ENCODE results near the gene RTF2. TPM values are rescaled to one million over a fixed set of nuclear protein-coding genes. Genes with fewer than 3 reads are reported as not detected.

Gene RTF2
- total RNA-seq (10 to 100 TPM; 55.8 to 69.7 (median 64.8) TPM), total RNA-seq (40.7 to 77.7 (median 57.1) reads per million in 29 experiments)
- 77.5 TPM for total RNA-seq (2013)

- ChIA-PET CTCF (interaction anchor here in 1 of 2 donors (0.6 to 2.2 kb wide), 5 partner anchors 27 to 76 kb away, joined by 3 to 11 read pairs (median 3); partner anchors contain the start of genes AURKA, CASS4 and CSTF1), POLR2A (interaction anchor here (0.6 to 1.6 kb wide), 4 partner anchors 55 to 74 kb away, joined by 3 to 10 read pairs (median 5); partner anchors contain the start of gene CASS4 (in 2 of the 2))
- H3K9me3 Mint-ChIP-seq, result no peaks in the 10 kb centered on the region
- Histone ChIP-seq H3K27ac (ENCODE audit: low read length) (peak within 1 kb of the TSS; percentile 93), H3K36me3 (ENCODE audit: control insufficient read depth in 2 of 2, extremely low read depth in 1 of 2, insufficient read depth in 1 of 2, low read length in 1 of 2) (peaks cover 3 to 9% of the 10 kb centered on the region in 2 donors), H3K4me3 (ENCODE audit: control insufficient read depth in 1 of 2, extremely low read depth in 1 of 2, low read length in 1 of 2) (peak within 1 kb of the TSS; percentile 94), H3K9me3 (no peaks in the 10 kb centered on the region), H3K27me3 (replicated peaks in 1 of 2; ENCODE audit: control insufficient read depth in 2 of 2, extremely low read depth in 1 of 2, insufficient read depth in 2 of 2, low read length in 1 of 2) (no peaks in the 10 kb centered on the region), H3K4me1 (ENCODE audit: control insufficient read depth in 1 of 2, extremely low read depth in 1 of 2, insufficient read depth in 2 of 2, low read length in 2 of 2) (peaks cover 15 to 36% of the 10 kb centered on the region in 2 experiments)
- peaks cover 9% of the 10 kb centered on the region for H3K36me3 Mint-ChIP-seq
- ATAC-seq (replicated peaks in 1 of 4), result peak; percentile 98 to 100 (median 99)
- H3K4me3 Mint-ChIP-seq, result peak within 1 kb of the TSS; percentile 98 to 100 (median 99)
- WGBS (ENCODE audit: insufficient coverage), result under 1% methylated on average over 45 of the region's 55 CpGs
- no peaks in the 10 kb centered on the region for H3K27me3 Mint-ChIP-seq
- H3K27ac Mint-ChIP-seq, result peak within 1 kb of the TSS; percentile 98 to 99
- peaks cover 43 to 58% (median 43%) of the 10 kb centered on the region in 3 donors for H3K4me1 Mint-ChIP-seq
- peak; percentile 83 to 98 (median 93) for DNase-seq
These were observed at the start of gene RTF2 for GRCh38 chr20:56468316-56469076. TSS of gene RTF2 (plus strand) at chr20:56468627. CDS start at chr20:56468698, 71 bp downstream.

GRCh38 chr20:56420028-56420427, 48.4 kb upstream of the RTF2 start:
- peaks cover 72 to 79% (median 78%) of the 10 kb centered on the region in 3 donors for H3K4me1 Mint-ChIP-seq
- Histone ChIP-seq H3K27me3 (replicated peaks in 1 of 2; ENCODE audit: control insufficient read depth in 2 of 2, extremely low read depth in 1 of 2, insufficient read depth in 2 of 2, low read length in 1 of 2) (no peaks in the 10 kb centered on the region), H3K4me3 (ENCODE audit: control insufficient read depth in 1 of 2, extremely low read depth in 1 of 2, low read length in 1 of 2) (no peak overlapping the region), H3K36me3 (ENCODE audit: control insufficient read depth in 2 of 2, extremely low read depth in 1 of 2, insufficient read depth in 1 of 2, low read length in 1 of 2) (no peaks in the 10 kb centered on the region), H3K9me3 (no peaks in the 10 kb centered on the region), H3K27ac (ENCODE audit: low read length) (peak overlapping the region; percentile 79), H3K4me1 (ENCODE audit: control insufficient read depth in 1 of 2, extremely low read depth in 1 of 2, insufficient read depth in 2 of 2, low read length in 2 of 2) (peaks cover 34 to 68% of the 10 kb centered on the region in 2 experiments)
- ChIA-PET CTCF (interaction anchor here in 1 of 2 donors (0.8 kb wide), 1 partner anchor 43 kb away, joined by 4 read pairs; no protein-coding TSS in a partner anchor), POLR2A (interaction anchor here in 1 of 2 donors (0.6 kb wide), 1 partner anchor 8 kb away, joined by 3 read pairs; no protein-coding TSS in a partner anchor)
- ATAC-seq (replicated peaks in 1 of 4), result no peak
- H3K36me3 Mint-ChIP-seq, result peaks cover 23% of the 10 kb centered on the region
- H3K27me3 Mint-ChIP-seq, result no peaks in the 10 kb centered on the region
- no CpG with 5 or more reads among the region's 2 CpGs for WGBS (ENCODE audit: insufficient coverage)
- H3K4me3 Mint-ChIP-seq, result no peak overlapping the region
- H3K27ac Mint-ChIP-seq, result peak overlapping the region; percentile 84 to 97
- no peak for DNase-seq
- H3K9me3 Mint-ChIP-seq, result no peaks in the 10 kb centered on the region

DNA sequence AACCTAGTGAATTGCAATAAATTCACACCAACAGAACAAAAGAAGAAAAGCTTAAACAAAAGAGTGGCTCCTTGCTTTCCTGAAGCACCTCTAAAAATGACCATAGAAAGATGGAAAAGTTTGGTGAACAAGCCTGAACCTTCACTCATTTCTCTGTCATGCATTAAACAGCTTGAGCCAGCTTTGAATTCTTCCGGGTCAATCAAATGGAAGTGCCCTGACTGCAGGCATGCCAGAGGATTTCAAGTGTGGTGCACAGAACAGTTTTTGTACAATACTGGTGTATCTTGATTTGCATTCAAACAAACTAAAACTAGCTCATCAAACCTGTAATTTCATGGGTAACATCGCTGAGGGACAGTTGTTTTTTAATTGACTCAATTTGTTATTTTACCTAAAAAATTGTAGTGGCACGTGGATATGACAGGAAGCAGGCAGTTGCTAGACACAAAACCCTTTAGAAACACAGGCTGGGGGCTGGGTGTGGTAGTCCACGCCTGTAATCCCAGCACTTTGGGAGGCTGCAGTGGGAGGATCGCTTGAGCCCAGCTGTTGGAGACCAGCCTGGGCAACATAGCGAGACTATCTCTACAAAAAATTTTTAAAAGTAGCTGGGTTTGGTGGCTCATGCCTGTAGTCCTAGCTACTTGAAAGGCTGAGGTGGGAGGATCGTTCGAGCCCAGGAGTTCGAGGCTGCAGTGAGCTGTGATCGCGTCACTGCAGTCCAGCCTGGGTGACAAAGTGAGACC, 47.3 kb upstream of the RTF2 start:
- 77% methylated on average over 5 of the region's 11 CpGs for WGBS (ENCODE audit: insufficient coverage)
- no peak for DNase-seq
- peaks cover 31 to 61% of the 10 kb centered on the region in 2 experiments for H3K4me1 ChIP-seq (ENCODE audit: control insufficient read depth in 1 of 2, extremely low read depth in 1 of 2, insufficient read depth in 2 of 2, low read length in 2 of 2)
- H3K27me3 Mint-ChIP-seq, result no peaks in the 10 kb centered on the region
- peak in 1 of 4 experiments; percentile 26 for ATAC-seq (replicated peaks in 1 of 4)
- no peaks in the 10 kb centered on the region for H3K9me3 ChIP-seq
- H3K36me3 ChIP-seq (ENCODE audit: control insufficient read depth in 2 of 2, extremely low read depth in 1 of 2, insufficient read depth in 1 of 2, low read length in 1 of 2), result no peaks in the 10 kb centered on the region
- peak overlapping the region; percentile 1 to 70 (median 40) for H3K4me3 Mint-ChIP-seq
- ChIA-PET CTCF (interaction anchor here in 1 of 2 donors (0.6 to 0.9 kb wide), 2 partner anchors 39 to 45 kb away, joined by 3 read pairs; no protein-coding TSS in a partner anchor), POLR2A (interaction anchor here in 1 of 2 donors (0.6 kb wide), 1 partner anchor 8 kb away, joined by 5 read pairs; no protein-coding TSS in a partner anchor)
- H3K27ac ChIP-seq (ENCODE audit: low read length), result peak overlapping the region; percentile 35
- H3K27ac Mint-ChIP-seq, result peak overlapping the region; percentile 84 to 97
- H3K4me1 Mint-ChIP-seq, result peaks cover 65 to 78% (median 73%) of the 10 kb centered on the region in 3 donors
- no peaks in the 10 kb centered on the region for H3K9me3 Mint-ChIP-seq
- H3K4me3 ChIP-seq (ENCODE audit: control insufficient read depth in 1 of 2, extremely low read depth in 1 of 2, low read length in 1 of 2), result no peak overlapping the region
- no peaks in the 10 kb centered on the region for H3K27me3 ChIP-seq (replicated peaks in 1 of 2; ENCODE audit: control insufficient read depth in 2 of 2, extremely low read depth in 1 of 2, insufficient read depth in 2 of 2, low read length in 1 of 2)
- H3K36me3 Mint-ChIP-seq, result peaks cover 23% of the 10 kb centered on the region

- H3K4me1 Mint-ChIP-seq, result peaks cover 56 to 71% (median 64%) of the 10 kb centered on the region in 3 donors
- peaks cover 15% of the 10 kb centered on the region for H3K36me3 Mint-ChIP-seq
- H3K27me3 ChIP-seq (replicated peaks in 1 of 2; ENCODE audit: control insufficient read depth in 2 of 2, extremely low read depth in 1 of 2, insufficient read depth in 2 of 2, low read length in 1 of 2), result no peaks in the 10 kb centered on the region
- ChIA-PET POLR2A (interaction anchor here (1.2 to 2.4 kb wide), 2 partner anchors 10 to 12 kb away, joined by 4 to 16 read pairs; partner anchors contain the start of gene CASS4 (in 1 of the 2)), CTCF (interaction anchor here in 1 of 2 donors (0.6 kb wide), 2 partner anchors 9 to 24 kb away, joined by 3 read pairs; no protein-coding TSS in a partner anchor)
- H3K9me3 ChIP-seq, result no peaks in the 10 kb centered on the region
- no peaks in the 10 kb centered on the region for H3K9me3 Mint-ChIP-seq
- H3K27ac ChIP-seq (ENCODE audit: low read length), result peak overlapping the region; percentile 13
- 50% methylated on average over 2 of the region's 9 CpGs for whole genome bisulfite sequencing (ENCODE audit: insufficient coverage)
- H3K27ac Mint-ChIP-seq, result peak overlapping the region; percentile 84 to 97
- H3K27me3 Mint-ChIP-seq, result no peaks in the 10 kb centered on the region
- peak overlapping the region; percentile 2 to 70 (median 13) for H3K4me3 Mint-ChIP-seq
- DNase-seq, result no peak
- no peak for ATAC-seq (replicated peaks in 1 of 4)
- no peaks in the 10 kb centered on the region for H3K36me3 ChIP-seq (ENCODE audit: control insufficient read depth in 2 of 2, extremely low read depth in 1 of 2, insufficient read depth in 1 of 2, low read length in 1 of 2)
- peaks cover 31 to 56% of the 10 kb centered on the region in 2 experiments for H3K4me1 ChIP-seq (ENCODE audit: control insufficient read depth in 1 of 2, extremely low read depth in 1 of 2, insufficient read depth in 2 of 2, low read length in 2 of 2)
- no peak overlapping the region for H3K4me3 ChIP-seq (ENCODE audit: control insufficient read depth in 1 of 2, extremely low read depth in 1 of 2, low read length in 1 of 2)
These were observed 46.2 kb upstream of the RTF2 start for GRCh38 chr20:56422076-56422823.

- H3K4me1 Mint-ChIP-seq, result peaks cover 55 to 71% (median 64%) of the 10 kb centered on the region in 3 donors
- CTCF ChIA-PET, result interaction anchor here (0.5 to 0.6 kb wide), 3 partner anchors 10 to 24 kb away, joined by 3 read pairs; partner anchors contain the start of gene CASS4 (in 1 of the 2)
- H3K27ac Mint-ChIP-seq, result peak overlapping the region; percentile 84 to 97
These were observed 45.6 kb upstream of the RTF2 start for GRCh38 chr20:56422824-56423189.

More at GRCh38 chr20:56422824-56423189, 45.6 kb upstream of the RTF2 start:
- peaks cover 31 to 51% of the 10 kb centered on the region in 2 experiments for H3K4me1 ChIP-seq (ENCODE audit: control insufficient read depth in 1 of 2, extremely low read depth in 1 of 2, insufficient read depth in 2 of 2, low read length in 2 of 2)
- no peaks in the 10 kb centered on the region for H3K27me3 Mint-ChIP-seq
- DNase-seq (no peak), ATAC-seq (replicated peaks in 1 of 4) (no peak)
- no peaks in the 10 kb centered on the region for H3K9me3 ChIP-seq
- H3K36me3 ChIP-seq (ENCODE audit: control insufficient read depth in 2 of 2, extremely low read depth in 1 of 2, insufficient read depth in 1 of 2, low read length in 1 of 2), result no peaks in the 10 kb centered on the region
- no CpG with 5 or more reads among the region's 4 CpGs for WGBS (ENCODE audit: insufficient coverage)
- no peaks in the 10 kb centered on the region for H3K9me3 Mint-ChIP-seq
- H3K27me3 ChIP-seq (replicated peaks in 1 of 2; ENCODE audit: control insufficient read depth in 2 of 2, extremely low read depth in 1 of 2, insufficient read depth in 2 of 2, low read length in 1 of 2), result no peaks in the 10 kb centered on the region
- peaks cover 13% of the 10 kb centered on the region for H3K36me3 Mint-ChIP-seq
- no peak overlapping the region for H3K27ac ChIP-seq (ENCODE audit: low read length)
- POLR2A ChIA-PET, result interaction anchor here (1.2 to 2.4 kb wide), 4 partner anchors 8 to 11 kb away, joined by 3 to 16 read pairs (median 5); partner anchors contain the start of gene CASS4 (in 2 of the 2)
- no peak overlapping the region for H3K4me3 ChIP-seq (ENCODE audit: control insufficient read depth in 1 of 2, extremely low read depth in 1 of 2, low read length in 1 of 2)
- H3K4me3 Mint-ChIP-seq, result peak overlapping the region in 1 of 3 donors; percentile 70
